HG03520 (cell line): ENCODE measurements around the gene IRX3.

ENCODE experiments used
- ATAC-seq: cut with Tn5 transposase; IDR thresholded peaks from one replicate; pipeline ENCODE4 v1.9.1; 2021; ENCODE audit warnings: mild to moderate bottlenecking, moderate library complexity; ENCODE audit not compliant: unreplicated experiment

IRX3 gene

GRCh38 chr16:54239456-54239855 lies 47.1 kb downstream of the IRX3 start:
- no peak for ATAC-seq

GRCh38 chr16:54236773-54237172 lies 49.8 kb downstream of the IRX3 start:
- ATAC-seq = no peak

- no peak for ATAC-seq
These were observed 53.0 kb downstream of the IRX3 start for GRCh38 chr16:54233615-54234014.
